Trophoblast cell (in vitro differentiated cells and primary cell): ENCODE results near the gene SPATA7.

Experiments used
- DNase-seq, 2 donors: peaks; one replicate each; pipeline ENCODE4 v3.0.0-alpha.2; 2016
- H2AFZ ChIP-seq: 2 replicates; pipeline ENCODE4 v1.6.1; 2013; ENCODE audit warnings: low read length, moderate library complexity, mild to moderate bottlenecking; ENCODE audit not compliant: insufficient read depth, poor library complexity
- H2AK5ac ChIP-seq: 2 replicates; pipeline ENCODE4 v1.6.1; 2013; ENCODE audit warnings: mild to moderate bottlenecking, low read length
- H2BK120ac ChIP-seq: 2 replicates; pipeline ENCODE4 v1.6.1; 2013; ENCODE audit warnings: low read length, mild to moderate bottlenecking, moderate library complexity; ENCODE audit not compliant: insufficient read depth, poor library complexity
- H2BK12ac ChIP-seq: 2 replicates; pipeline ENCODE4 v1.6.1; 2013; ENCODE audit warnings: mild to moderate bottlenecking, low read length, moderate library complexity
- H2BK5ac ChIP-seq: 2 replicates; pipeline ENCODE4 v1.6.1; 2013; ENCODE audit warnings: low read length, low read depth, moderate library complexity, mild to moderate bottlenecking; ENCODE audit not compliant: poor library complexity
- H3K14ac ChIP-seq: 2 replicates; pipeline ENCODE4 v1.6.1; 2013; ENCODE audit warnings: mild to moderate bottlenecking, low read length
- H3K18ac ChIP-seq: 2 replicates; pipeline ENCODE4 v1.6.1; 2013; ENCODE audit warnings: mild to moderate bottlenecking, low read length
- H3K23ac ChIP-seq: 2 replicates; pipeline ENCODE4 v1.6.1; 2013; ENCODE audit warnings: low read length
- H3K27ac ChIP-seq: 2 replicates; pipeline ENCODE4 v1.5.1; 2013; ENCODE audit warnings: low read depth, mild to moderate bottlenecking, inconsistent platforms, low read length, moderate library complexity
- H3K27me3 ChIP-seq: 2 replicates; pipeline ENCODE4 v1.6.1; 2013; ENCODE audit warnings: inconsistent platforms, mild to moderate bottlenecking, low read length, moderate library complexity; ENCODE audit not compliant: insufficient read depth
- H3K36me3 ChIP-seq, 2 experiments: 1 replicate in 1 of 2; 2 replicates in 1 of 2; pipeline ENCODE4 v1.6.1; 2013; ENCODE audit warnings: low read length in 2 of 2, mild to moderate bottlenecking in 2 of 2, moderate library complexity in 1 of 2; ENCODE audit not compliant: insufficient read depth in 2 of 2, control insufficient read depth in 1 of 2
- H3K4ac ChIP-seq: 2 replicates; pipeline ENCODE4 v1.6.1; 2013; ENCODE audit warnings: low read depth, mild to moderate bottlenecking, low read length, moderate library complexity
- H3K4me1 ChIP-seq, 2 experiments: 1 replicate in 1 of 2; 2 replicates in 1 of 2; pipeline ENCODE4 v1.6.1; 2013; ENCODE audit warnings: low read length in 2 of 2, mild to moderate bottlenecking in 2 of 2, moderate library complexity in 1 of 2; ENCODE audit not compliant: insufficient read depth in 2 of 2, control insufficient read depth in 1 of 2
- H3K4me2 ChIP-seq: 2 replicates; pipeline ENCODE4 v1.6.1; 2013; ENCODE audit warnings: inconsistent platforms, mild to moderate bottlenecking, low read length, moderate library complexity
- H3K4me3 ChIP-seq: 2 replicates; pipeline ENCODE4 v1.5.1; 2013; ENCODE audit warnings: mild to moderate bottlenecking, low read depth, low read length, inconsistent platforms
- H3K79me1 ChIP-seq: one replicate; pipeline ENCODE4 v1.6.1; 2013; ENCODE audit warnings: low read length
- H3K79me2 ChIP-seq: 2 replicates; pipeline ENCODE4 v1.6.1; 2013; ENCODE audit warnings: low read length, mild to moderate bottlenecking; ENCODE audit not compliant: control insufficient read depth, insufficient read depth, poor library complexity
- H3K9ac ChIP-seq: 2 replicates; pipeline ENCODE4 v1.6.1; 2013; ENCODE audit warnings: mild to moderate bottlenecking, low read length
- H3K9me3 ChIP-seq: 2 replicates; pipeline ENCODE4 v1.6.1; 2013; ENCODE audit warnings: low read depth, mild to moderate bottlenecking, control low read depth, inconsistent platforms, low read length; ENCODE audit not compliant: insufficient read depth
- H4K12ac ChIP-seq: 2 replicates; pipeline ENCODE4 v1.6.1; 2013; ENCODE audit warnings: low read depth, mild to moderate bottlenecking, low read length, moderate library complexity
- H4K8ac ChIP-seq: 2 replicates; pipeline ENCODE4 v1.6.1; 2013; ENCODE audit warnings: low read depth, mild to moderate bottlenecking, low read length, moderate library complexity
- H4K91ac ChIP-seq: one replicate; pipeline ENCODE4 v1.6.1; 2013; ENCODE audit warnings: low read depth, mild to moderate bottlenecking, low read length, moderate library complexity
- WGBS: extraction: QIAGEN DNeasy Blood & Tissue Kit; methylation state at CpG from one replicate; pipeline ENCODE4 v1.1.7; 2013; ENCODE audit warnings: missing lambda C conversion rate; ENCODE audit not compliant: insufficient read length, insufficient coverage; ENCODE audit errors: extremely low coverage; 5-methylcytosine and 5-hydroxymethylcytosine counted together

The SPATA7 gene

GRCh38 chr14:88386256-88386794, 868 bp downstream of the SPATA7 start:
- H2BK5ac ChIP-seq = no peak overlapping the region
- no peaks in the 10 kb centered on the region for H3K36me3 ChIP-seq
- no peaks in the 10 kb centered on the region for H3K27me3 ChIP-seq

GRCh38 chr14:88388741-88389282, 3.4 kb downstream of the SPATA7 start:
- Histone ChIP-seq H3K79me2 (peaks cover 5% of the 10 kb centered on the region), H3K27ac (no peak overlapping the region), H4K8ac (no peak overlapping the region), H2AFZ (no peak overlapping the region), H2AK5ac (no peak overlapping the region), H3K23ac (no peak overlapping the region), H3K9me3 (no peaks in the 10 kb centered on the region), H3K36me3 (no peaks in the 10 kb centered on the region), H3K4me3 (no peak overlapping the region), H2BK120ac (no peak overlapping the region), H2BK12ac (no peak overlapping the region), H3K9ac (no peak overlapping the region), H2BK5ac (no peak overlapping the region), H3K14ac (no peak overlapping the region), H3K4ac (no peak overlapping the region), H3K18ac (no peak overlapping the region), H3K4me1 (peaks cover 0 to 2% of the 10 kb centered on the region in 2 experiments), H4K91ac (no peak overlapping the region), H4K12ac (no peak overlapping the region), H3K79me1 (peaks cover 6% of the 10 kb centered on the region), H3K4me2 (no peak overlapping the region), H3K27me3 (no peaks in the 10 kb centered on the region)
- no CpG with 5 or more reads among the region's 6 CpGs for whole genome bisulfite sequencing
- DNase-seq = no peak

More at GRCh38 chr14:88386256-88386794, 868 bp downstream of the SPATA7 start:
- Histone ChIP-seq H3K4me3 (no peak overlapping the region), H3K18ac (no peak overlapping the region), H2BK12ac (no peak overlapping the region), H2BK120ac (no peak overlapping the region), H4K8ac (no peak overlapping the region), H3K14ac (no peak overlapping the region), H3K4ac (no peak overlapping the region), H2AK5ac (no peak overlapping the region), H3K23ac (no peak overlapping the region), H3K79me2 (peaks cover 5% of the 10 kb centered on the region), H3K79me1 (peaks cover 6% of the 10 kb centered on the region), H3K4me2 (peak overlapping the region; percentile 83), H4K91ac (no peak overlapping the region), H3K4me1 (peaks cover 0 to 2% of the 10 kb centered on the region in 2 experiments), H3K9me3 (no peaks in the 10 kb centered on the region), H4K12ac (no peak overlapping the region), H3K9ac (no peak overlapping the region), H2AFZ (peak overlapping the region; percentile 80), H3K27ac (no peak overlapping the region)
- WGBS = no CpG with 5 or more reads among the region's 9 CpGs
- DNase-seq = no peak

- Histone ChIP-seq H4K12ac (no peak overlapping the region), H4K8ac (no peak overlapping the region), H2BK12ac (no peak overlapping the region), H3K14ac (no peak overlapping the region), H3K79me2 (no peaks in the 10 kb centered on the region), H3K9me3 (no peaks in the 10 kb centered on the region), H3K27me3 (no peaks in the 10 kb centered on the region), H3K23ac (no peak overlapping the region), H3K27ac (no peak overlapping the region), H2BK120ac (no peak overlapping the region), H3K18ac (no peak overlapping the region), H2AK5ac (no peak overlapping the region), H3K4me2 (no peak overlapping the region), H3K4me1 (no peaks in the 10 kb centered on the region), H2AFZ (no peak overlapping the region), H4K91ac (no peak overlapping the region), H3K36me3 (peaks cover 3 to 4% of the 10 kb centered on the region in 2 experiments), H3K79me1 (no peaks in the 10 kb centered on the region), H3K9ac (no peak overlapping the region), H3K4ac (no peak overlapping the region), H2BK5ac (no peak overlapping the region), H3K4me3 (no peak overlapping the region)
- DNase-seq = no peak
- no CpG with 5 or more reads among the region's 2 CpGs for WGBS
These were observed 7.2 kb downstream of the SPATA7 start for GRCh38 chr14:88392609-88393008.

- Histone ChIP-seq H3K27me3 (no peaks in the 10 kb centered on the region), H3K4me3 (no peak overlapping the region), H4K8ac (no peak overlapping the region), H3K23ac (no peak overlapping the region), H3K36me3 (peaks cover 0 to 3% of the 10 kb centered on the region in 2 experiments), H2AK5ac (no peak overlapping the region), H2BK12ac (no peak overlapping the region), H3K14ac (no peak overlapping the region), H2BK120ac (no peak overlapping the region), H4K91ac (no peak overlapping the region), H2BK5ac (no peak overlapping the region), H3K79me1 (no peaks in the 10 kb centered on the region), H3K9me3 (no peaks in the 10 kb centered on the region), H2AFZ (no peak overlapping the region), H3K9ac (no peak overlapping the region), H3K79me2 (no peaks in the 10 kb centered on the region), H3K27ac (no peak overlapping the region), H3K4me2 (no peak overlapping the region), H4K12ac (no peak overlapping the region), H3K4me1 (no peaks in the 10 kb centered on the region), H3K18ac (no peak overlapping the region), H3K4ac (no peak overlapping the region)
- DNase-seq = no peak
- WGBS = no CpG with 5 or more reads among the region's 5 CpGs
These were observed 25.6 kb downstream of the SPATA7 start for GRCh38 chr14:88411039-88411438.
